Neuronal stem cell (in vitro differentiated cells): ENCODE results near the gene RNF6. TPM values are rescaled to one million over a fixed set of nuclear protein-coding genes. Genes with fewer than 3 reads are reported as not detected.
A peak's percentile ranks its signal among the peaks of the same experiment; 100 is the strongest.

Experiments used
- DNase-seq: peaks from one replicate; pipeline ENCODE4 v3.0.0-alpha.2; 2013; ENCODE audit warnings: low spot score
- H2AFZ ChIP-seq: one replicate; pipeline ENCODE4 v1.6.1; 2013; ENCODE audit warnings: mild to moderate bottlenecking, low read length, inconsistent platforms
- H2AK5ac ChIP-seq: 2 replicates; pipeline ENCODE4 v1.6.1; 2013; ENCODE audit warnings: low read depth, mild to moderate bottlenecking, inconsistent platforms, low read length, moderate library complexity, mixed read lengths
- H2BK120ac ChIP-seq: 2 replicates; pipeline ENCODE4 v1.6.1; 2013; ENCODE audit warnings: low read depth, mild to moderate bottlenecking, inconsistent platforms, low read length, moderate library complexity, mixed read lengths
- H2BK12ac ChIP-seq: one replicate; pipeline ENCODE4 v1.6.1; 2013; ENCODE audit warnings: low read length, inconsistent platforms
- H2BK15ac ChIP-seq: 2 replicates; pipeline ENCODE4 v1.6.1; 2013; ENCODE audit warnings: mild to moderate bottlenecking, low read length, inconsistent platforms, mixed read lengths
- H2BK5ac ChIP-seq: one replicate; pipeline ENCODE4 v1.6.1; 2013; ENCODE audit warnings: inconsistent platforms, mild to moderate bottlenecking, low read length, moderate library complexity
- H3K14ac ChIP-seq: one replicate; pipeline ENCODE4 v1.6.1; 2013; ENCODE audit warnings: low read length, inconsistent platforms
- H3K18ac ChIP-seq: 2 replicates; pipeline ENCODE4 v1.6.1; 2013; ENCODE audit warnings: low read length, inconsistent platforms
- H3K23ac ChIP-seq: 2 replicates; pipeline ENCODE4 v1.6.1; 2013; ENCODE audit warnings: low read depth, mild to moderate bottlenecking, mixed read lengths, low read length, inconsistent platforms; ENCODE audit not compliant: poor library complexity
- H3K27ac ChIP-seq: replicated peaks from 3 replicates; pipeline ENCODE4 v1.5.1; 2013; ENCODE audit warnings: low read length, inconsistent platforms
- H3K27me3 ChIP-seq, 3 experiments: 2 replicates each; pipeline ENCODE4 v1.6.1; 2013; ENCODE audit warnings: low read length in 3 of 3, mild to moderate bottlenecking in 2 of 3, inconsistent platforms in 1 of 3, low read depth in 1 of 3, mixed read lengths in 1 of 3, moderate library complexity in 1 of 3; ENCODE audit not compliant: control insufficient read depth in 3 of 3, insufficient read depth in 3 of 3
- H3K36me3 ChIP-seq, 2 donors: replicated peaks in 1 of 2; 2 replicates each; pipeline ENCODE4 v1.6.1; 2013; ENCODE audit warnings: low read length in 2 of 2; ENCODE audit not compliant: control insufficient read depth in 2 of 2, insufficient read depth in 2 of 2
- H3K4ac ChIP-seq: 2 replicates; pipeline ENCODE4 v1.6.1; 2013; ENCODE audit warnings: inconsistent platforms, mild to moderate bottlenecking, low read length, moderate library complexity
- H3K4me1 ChIP-seq, 2 donors: 1 replicate in 1 of 2; 2 replicates in 1 of 2; pipeline ENCODE4 v1.6.1; 2013; ENCODE audit warnings: low read length in 2 of 2, low read depth in 1 of 2; ENCODE audit not compliant: control insufficient read depth in 2 of 2, insufficient read depth in 1 of 2
- H3K4me2 ChIP-seq: one replicate; pipeline ENCODE4 v1.6.1; 2013; ENCODE audit warnings: mild to moderate bottlenecking, low read length, inconsistent platforms; ENCODE audit not compliant: insufficient read depth, poor library complexity, severe bottlenecking
- H3K4me3 ChIP-seq, 2 donors: 2 replicates each; pipeline ENCODE4 v1.5.1; 2013; ENCODE audit warnings: low read length in 2 of 2, mild to moderate bottlenecking in 2 of 2, inconsistent platforms in 1 of 2, moderate library complexity in 1 of 2
- H3K79me1 ChIP-seq: one replicate; pipeline ENCODE4 v1.6.1; 2013; ENCODE audit warnings: low read depth, mild to moderate bottlenecking, inconsistent platforms, low read length, moderate library complexity
- H3K9ac ChIP-seq: one replicate; pipeline ENCODE4 v1.6.1; 2013; ENCODE audit warnings: mild to moderate bottlenecking, low read depth, low read length, inconsistent platforms; ENCODE audit not compliant: poor library complexity
- H3K9me3 ChIP-seq, 2 donors: replicated peaks in 1 of 2; 2 replicates each; pipeline versions ENCODE3 to v1.6.1; 2013; ENCODE audit warnings: low read length in 2 of 2, mild to moderate bottlenecking in 2 of 2, inconsistent platforms in 1 of 2, low read depth in 1 of 2, mixed read lengths in 1 of 2, moderate library complexity in 1 of 2; ENCODE audit not compliant: control insufficient read depth in 2 of 2, insufficient read depth in 1 of 2
- H4K8ac ChIP-seq: one replicate; pipeline ENCODE4 v1.6.1; 2013; ENCODE audit warnings: low read depth, mild to moderate bottlenecking, inconsistent platforms, low read length, moderate library complexity
- H4K91ac ChIP-seq: one replicate; pipeline ENCODE4 v1.6.1; 2013; ENCODE audit warnings: low read length, low read depth, mild to moderate bottlenecking, inconsistent platforms; ENCODE audit not compliant: poor library complexity
- WGBS, 2 donors: extraction: QIAGEN DNeasy Blood & Tissue Kit; methylation state at CpG; one replicate each; pipeline ENCODE4 v1.1.7; 2013; ENCODE audit warnings: missing lambda C conversion rate in 2 of 2, mixed read lengths in 1 of 2; ENCODE audit not compliant: insufficient read length in 2 of 2, insufficient replicate concordance in 1 of 2; ENCODE audit errors: extremely low coverage in 2 of 2; 5-methylcytosine and 5-hydroxymethylcytosine counted together
- polyA plus RNA-seq, 2 experiments: library from polyadenylated mRNA; stranded (reverse); fragments of 200-250 nt; gene quantifications; one replicate each; pipeline ENCODE4 v1.2.3, GENCODE V29; 2013

The RNF6 gene
- polyA plus RNA-seq (2013, experiment 1 of 2), result 17.1 TPM
- polyA plus RNA-seq (2013, experiment 2 of 2), result 17.6 TPM

DNA sequence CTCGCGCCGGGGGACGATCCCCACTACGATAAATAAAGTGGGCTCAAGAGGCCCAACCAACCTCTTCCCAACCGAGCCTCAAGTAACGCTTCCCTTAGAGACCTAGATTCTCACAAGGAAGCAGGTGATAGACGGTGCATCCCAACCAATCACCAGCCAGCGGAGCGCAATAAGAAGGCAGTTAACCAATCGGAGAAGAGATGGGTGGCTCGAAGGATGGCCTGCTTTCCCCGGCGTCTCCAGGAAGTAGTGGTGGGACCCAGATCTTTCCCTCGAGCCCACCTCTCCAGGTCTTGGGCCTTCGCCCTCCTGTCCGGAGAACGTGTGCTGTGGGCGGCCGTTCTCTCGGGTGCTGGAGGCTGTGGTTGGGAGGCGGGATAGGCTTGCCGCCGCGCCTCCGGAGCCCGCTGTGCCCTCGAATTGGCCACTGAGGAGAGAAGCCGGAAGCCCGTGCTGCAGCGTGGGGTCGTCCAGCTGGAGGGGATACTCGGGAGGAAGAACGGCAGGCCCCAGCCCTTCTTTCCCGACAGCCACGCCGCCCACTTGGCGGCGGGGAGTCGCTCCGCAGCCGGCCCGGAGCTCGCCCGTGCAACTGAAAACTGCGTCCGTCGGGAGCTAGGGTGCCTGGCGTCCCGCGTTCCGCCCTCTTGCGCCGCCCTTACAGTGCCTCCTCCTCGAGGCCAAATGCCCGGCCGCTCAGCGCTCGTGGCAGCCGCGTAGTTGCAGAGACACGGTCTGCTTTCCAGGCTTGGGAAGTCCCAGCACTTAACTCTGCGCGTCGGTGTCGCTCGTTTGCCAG lies at the start of gene RNF6:
Gene RNF6 (minus strand): TSS at position 594 of the 799 bp plus-strand sequence. CDS start 2,665 bp downstream, outside the sequence.
- peak within 1 kb of the TSS; percentile 99 for H3K18ac ChIP-seq
- peaks cover 6% of the 10 kb centered on the region in 2 donors for H3K4me1 ChIP-seq
- H3K36me3 ChIP-seq, result peaks cover 3 to 34% of the 10 kb centered on the region in 2 donors
- peak within 1 kb of the TSS; percentile 92 for H2AFZ ChIP-seq
- WGBS, 2 donors, result no CpG with 5 or more reads among the region's 67 CpGs
- H2BK15ac ChIP-seq, result peak within 1 kb of the TSS; percentile 41
- no peak within 1 kb of the TSS for H2BK120ac ChIP-seq
- peak within 1 kb of the TSS; percentile 77 for H3K4me2 ChIP-seq
- peak within 1 kb of the TSS; percentile 95 for H3K14ac ChIP-seq
- H3K4me3 ChIP-seq, result peak within 1 kb of the TSS; percentile 89 to 94
- peak within 1 kb of the TSS; percentile 19 for H4K8ac ChIP-seq
- no peak within 1 kb of the TSS for H2BK12ac ChIP-seq
- DNase-seq, result peak; percentile 95
- H3K27me3 ChIP-seq, result peaks cover 0 to 3% (median 0%) of the 10 kb centered on the region in 3 experiments
- peak within 1 kb of the TSS; percentile 97 for H3K27ac ChIP-seq
- H3K9me3 ChIP-seq, result no peaks in the 10 kb centered on the region
- no peaks in the 10 kb centered on the region for H3K79me1 ChIP-seq
- H2BK5ac ChIP-seq, result peak within 1 kb of the TSS; percentile 98
- H3K9ac ChIP-seq, result peak within 1 kb of the TSS; percentile 98
- H2AK5ac ChIP-seq, result no peak within 1 kb of the TSS
- peak within 1 kb of the TSS; percentile 97 for H3K23ac ChIP-seq
- H4K91ac ChIP-seq, result no peak within 1 kb of the TSS
- peak within 1 kb of the TSS; percentile 90 for H3K4ac ChIP-seq

DNA sequence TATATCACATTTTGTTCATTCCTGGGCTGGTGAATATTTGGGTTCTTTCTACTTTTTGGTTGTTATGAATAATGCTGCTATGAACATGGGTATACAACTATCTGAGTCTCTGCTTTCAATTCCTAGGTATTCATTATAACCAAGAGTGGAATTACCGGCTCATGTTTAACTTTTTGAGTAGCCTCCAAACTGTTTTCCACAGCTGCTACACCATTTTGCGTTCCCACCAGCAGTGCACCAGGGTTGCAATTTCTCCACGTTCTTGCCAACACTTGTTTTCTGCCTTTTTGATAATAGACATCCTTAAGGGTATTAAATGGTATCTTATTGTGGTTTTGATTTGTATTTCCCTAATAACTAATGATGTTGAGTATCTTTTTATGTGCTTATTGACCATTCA lies 48.6 kb upstream of the RNF6 start:
- Histone ChIP-seq H4K8ac (no peak overlapping the region), H2BK120ac (no peak overlapping the region), H3K14ac (no peak overlapping the region), H3K27ac (no peak overlapping the region), H3K4me2 (no peak overlapping the region), H3K9me3 (no peaks in the 10 kb centered on the region), H3K4me3 (no peak overlapping the region), H2BK12ac (no peak overlapping the region), H3K79me1 (no peaks in the 10 kb centered on the region), H2BK15ac (no peak overlapping the region), H3K4me1 (no peaks in the 10 kb centered on the region), H4K91ac (no peak overlapping the region), H3K23ac (no peak overlapping the region), H3K4ac (no peak overlapping the region), H2BK5ac (no peak overlapping the region), H2AK5ac (no peak overlapping the region), H3K27me3 (no peaks in the 10 kb centered on the region), H3K9ac (no peak overlapping the region), H3K36me3 (no peaks in the 10 kb centered on the region), H3K18ac (no peak overlapping the region), H2AFZ (no peak overlapping the region)
- WGBS, 2 donors, result no CpG with 5 or more reads among the region's 3 CpGs
- DNase-seq, result no peak

DNA sequence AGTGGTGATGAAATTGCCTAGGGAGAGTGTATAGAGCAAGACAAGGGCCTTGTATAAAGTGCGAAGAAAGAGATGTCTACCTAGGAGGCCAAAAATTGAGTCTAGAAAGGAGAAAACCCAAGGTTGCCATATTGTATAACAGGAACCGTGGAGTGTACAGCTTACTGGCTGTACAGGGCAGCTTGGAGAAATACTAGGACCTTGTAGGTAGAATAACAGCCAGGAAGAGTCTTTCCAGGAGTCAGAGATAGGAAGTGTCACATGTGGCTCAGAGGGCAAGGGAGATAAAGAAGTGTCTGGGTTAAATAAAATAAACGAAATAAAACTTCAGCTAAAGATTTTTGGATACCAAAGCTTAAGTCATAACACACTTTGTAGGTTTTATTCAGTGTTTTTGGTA lies 44.2 kb upstream of the RNF6 start:
- no peak overlapping the region for H4K91ac ChIP-seq
- H2BK5ac ChIP-seq, result no peak overlapping the region
- no peak overlapping the region for H3K14ac ChIP-seq
- no peak overlapping the region for H3K4me3 ChIP-seq
- H2BK120ac ChIP-seq, result no peak overlapping the region
- WGBS, 2 donors, result no CpG with 5 or more reads among the region's 3 CpGs
- H3K36me3 ChIP-seq, result no peaks in the 10 kb centered on the region
- no peak overlapping the region for H3K4ac ChIP-seq
- H2AFZ ChIP-seq, result no peak overlapping the region
- no peak overlapping the region for H2BK15ac ChIP-seq
- no peaks in the 10 kb centered on the region for H3K79me1 ChIP-seq
- no peak for DNase-seq
- H3K27ac ChIP-seq, result no peak overlapping the region
- no peak overlapping the region for H4K8ac ChIP-seq
- no peak overlapping the region for H3K4me2 ChIP-seq
- H3K4me1 ChIP-seq, result no peaks in the 10 kb centered on the region
- no peak overlapping the region for H3K18ac ChIP-seq
- no peak overlapping the region for H2AK5ac ChIP-seq
- H3K9ac ChIP-seq, result no peak overlapping the region
- H3K9me3 ChIP-seq, result no peaks in the 10 kb centered on the region
- H3K27me3 ChIP-seq, result no peaks in the 10 kb centered on the region
- H2BK12ac ChIP-seq, result no peak overlapping the region
- no peak overlapping the region for H3K23ac ChIP-seq

DNA sequence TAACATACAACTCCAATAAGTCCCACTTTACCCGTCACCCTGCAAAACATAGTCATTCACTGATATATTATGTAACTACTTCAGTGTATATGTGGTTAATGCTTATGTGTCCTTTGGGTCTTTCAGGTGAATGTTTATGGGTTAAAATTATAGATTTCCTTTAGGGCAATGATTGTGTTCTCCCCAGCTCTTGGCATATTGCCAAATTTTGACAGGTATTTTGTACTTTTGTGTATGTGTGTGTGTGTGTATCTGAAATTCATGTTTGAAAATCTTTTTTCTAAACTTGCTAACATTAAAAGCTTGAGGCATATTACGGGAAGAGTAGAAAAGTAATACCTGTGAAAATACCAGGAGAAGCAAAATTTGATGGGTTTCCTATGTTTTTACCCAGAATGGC lies 40.0 kb upstream of the RNF6 start:
- Histone ChIP-seq H3K4ac (no peak overlapping the region), H3K4me3 (no peak overlapping the region), H2BK15ac (no peak overlapping the region), H2AFZ (no peak overlapping the region), H3K18ac (no peak overlapping the region), H3K79me1 (no peaks in the 10 kb centered on the region), H3K9ac (no peak overlapping the region), H2AK5ac (no peak overlapping the region), H3K14ac (no peak overlapping the region), H2BK12ac (no peak overlapping the region), H3K23ac (no peak overlapping the region), H3K27ac (no peak overlapping the region), H4K91ac (no peak overlapping the region), H3K36me3 (no peaks in the 10 kb centered on the region), H3K4me2 (no peak overlapping the region), H3K27me3 (no peaks in the 10 kb centered on the region), H3K9me3 (no peaks in the 10 kb centered on the region), H2BK120ac (no peak overlapping the region), H2BK5ac (no peak overlapping the region), H4K8ac (no peak overlapping the region), H3K4me1 (peaks cover 0 to 6% of the 10 kb centered on the region in 2 donors)
- WGBS, 2 donors, result 100% methylated on average over 1 of the region's 2 CpGs; no CpG with 5 or more reads in 1 of the 2 donors
- no peak for DNase-seq
